ENCODE results near the gene NHLRC1.

NHLRC1 gene

GRCh38 chr6:18138906-18139305 is 16.4 kb upstream of the NHLRC1 start:
- no peak for DNase-seq

GRCh38 chr6:18136260-18136659 is 13.8 kb upstream of the NHLRC1 start:
- no peak for DNase-seq

- DNase-seq = no peak
Observed at GRCh38 chr6:18135171-18135570, 12.7 kb upstream of the NHLRC1 start.

GRCh38 chr6:18132346-18132745 is 9.9 kb upstream of the NHLRC1 start:
- no peak for DNase-seq

- DNase-seq = peak; percentile 39
Observed at GRCh38 chr6:18126121-18126520, 3.6 kb upstream of the NHLRC1 start.

GRCh38 chr6:18121580-18122127 is 823 bp downstream of the NHLRC1 start:
- no peak for DNase-seq

GRCh38 chr6:18119236-18119635 is 3.2 kb downstream of the NHLRC1 start:
- no peak for DNase-seq

GRCh38 chr6:18118330-18118729 is 4.1 kb downstream of the NHLRC1 start:
- DNase-seq = no peak

- DNase-seq = no peak
Observed at GRCh38 chr6:18117136-18117535, 5.3 kb downstream of the NHLRC1 start.

GRCh38 chr6:18115356-18115755 is 7.1 kb downstream of the NHLRC1 start:
- DNase-seq = no peak

- no peak for DNase-seq
Observed at GRCh38 chr6:18110162-18110561, 12.3 kb downstream of the NHLRC1 start.

- no peak for DNase-seq
Observed at GRCh38 chr6:18107061-18107460, 15.4 kb downstream of the NHLRC1 start.

- DNase-seq = no peak
Observed at GRCh38 chr6:18102783-18103509, 19.5 kb downstream of the NHLRC1 start.

GRCh38 chr6:18101873-18102272 is 20.6 kb downstream of the NHLRC1 start:
- DNase-seq = no peak

- DNase-seq = peak; percentile 37
Observed at GRCh38 chr6:18101271-18101670, 21.2 kb downstream of the NHLRC1 start.

- no peak for DNase-seq
Observed at GRCh38 chr6:18100296-18100695, 22.2 kb downstream of the NHLRC1 start.

- no peak for DNase-seq
Observed at GRCh38 chr6:18099511-18099910, 23.0 kb downstream of the NHLRC1 start.

- no peak for DNase-seq
Observed at GRCh38 chr6:18096423-18096822, 26.1 kb downstream of the NHLRC1 start.

- no peak for DNase-seq
Observed at GRCh38 chr6:18091382-18091781, 31.1 kb downstream of the NHLRC1 start.

GRCh38 chr6:18090349-18090786 is 32.1 kb downstream of the NHLRC1 start:
- DNase-seq = no peak

- no peak for DNase-seq
Observed at GRCh38 chr6:18088419-18089296, 33.8 kb downstream of the NHLRC1 start.

- no peak for DNase-seq
Observed at GRCh38 chr6:18087396-18088165, 34.9 kb downstream of the NHLRC1 start.

Data from fibroblast of skin of right quadriceps (primary cell).